ENCODE results near the gene OXNAD1. TPM values are rescaled to one million over a fixed set of nuclear protein-coding genes. Genes with fewer than 3 reads are reported as not detected.

OXNAD1 gene
- total RNA-seq, 3 donors from 2014 or later = 21.5 to 35.2 (median 28.4) TPM

GRCh38 chr3:16258177-16258576 is 6.8 kb upstream of the OXNAD1 start:
- no peak for TF ChIP-seq CTCF (IDR thresholded peaks at IDR 0.05)
- DNase-seq = no peak
- intact Hi-C loops (cut with DNase I, micrococcal nuclease) = no loop called here

GRCh38 chr3:16258866-16259265 is 6.1 kb upstream of the OXNAD1 start:
- intact Hi-C loops (cut with DNase I, micrococcal nuclease) = no loop called here
- H3K36me3 ChIP-seq (ENCODE audit: low read depth) = no peaks in the 10 kb centered on the region
- H3K4me3 ChIP-seq = no peak overlapping the region

More at GRCh38 chr3:16258177-16258576, 6.8 kb upstream of the OXNAD1 start:
- H3K4me1 ChIP-seq (ENCODE audit: low read depth) = peaks cover under 1% of the 10 kb centered on the region
- no peaks in the 10 kb centered on the region for H3K9me3 ChIP-seq
- H3K36me3 ChIP-seq (ENCODE audit: low read depth) = no peaks in the 10 kb centered on the region
- ATAC-seq = no peak
- H3K4me3 ChIP-seq = no peak overlapping the region

DNA sequence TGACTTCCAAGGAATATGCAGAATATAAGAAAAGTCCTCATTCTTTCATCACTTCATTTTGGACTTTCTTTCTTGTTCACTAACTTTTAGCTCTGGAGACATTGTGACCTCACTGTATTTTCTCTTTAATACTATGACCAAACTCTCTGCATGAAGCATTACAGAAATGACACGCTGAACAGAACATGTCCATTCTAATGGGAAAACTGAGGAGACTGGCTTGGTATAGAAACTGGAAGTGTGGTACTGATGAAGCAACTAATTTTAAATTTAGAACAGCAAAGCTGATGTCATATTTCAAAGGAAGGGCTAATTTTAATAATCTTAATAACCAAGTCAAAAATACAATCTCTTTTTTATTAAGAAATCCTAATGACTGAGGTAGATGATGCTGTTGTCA is 5.0 kb upstream of the OXNAD1 start:
- Histone ChIP-seq H3K4me3 (no peak overlapping the region), H3K9me3 (no peaks in the 10 kb centered on the region), H3K4me1 (ENCODE audit: low read depth) (peaks cover 8% of the 10 kb centered on the region), H3K36me3 (ENCODE audit: low read depth) (no peaks in the 10 kb centered on the region)
- ATAC-seq = no peak
- DNase-seq = no peak
- no peak for TF ChIP-seq CTCF (IDR thresholded peaks at IDR 0.05)
- intact Hi-C loops (cut with DNase I, micrococcal nuclease) = no loop called here

More at GRCh38 chr3:16258866-16259265, 6.1 kb upstream of the OXNAD1 start:
- Histone ChIP-seq H3K9me3 (no peaks in the 10 kb centered on the region), H3K4me1 (ENCODE audit: low read depth) (peaks cover 6% of the 10 kb centered on the region)
- DNase-seq (no peak), ATAC-seq (no peak)
- TF ChIP-seq CTCF (IDR thresholded peaks at IDR 0.05) = no peak

DNA sequence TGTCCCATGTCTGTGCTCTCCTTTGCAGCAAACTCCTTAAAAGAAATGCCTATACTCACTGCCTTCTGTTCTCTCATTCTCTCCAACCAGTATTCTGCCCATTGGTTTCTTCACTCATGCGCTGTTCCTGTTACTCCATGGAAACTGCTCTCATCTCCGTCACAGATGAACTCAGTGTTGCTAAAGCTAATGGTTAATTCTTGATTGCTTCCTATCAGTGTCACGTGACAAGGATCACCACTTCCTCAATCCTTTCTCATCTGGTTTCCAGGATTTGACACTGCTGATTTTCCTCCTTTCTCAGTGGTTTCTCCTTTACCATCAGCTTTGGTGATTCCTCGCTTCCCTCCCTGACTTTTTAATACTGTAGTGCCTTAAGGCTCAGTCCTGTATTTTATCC is 2.8 kb upstream of the OXNAD1 start:
- no peak for TF ChIP-seq CTCF (IDR thresholded peaks at IDR 0.05)
- Histone ChIP-seq H3K4me1 (ENCODE audit: low read depth) (peaks cover 19% of the 10 kb centered on the region), H3K4me3 (no peak overlapping the region), H3K9me3 (no peaks in the 10 kb centered on the region), H3K36me3 (ENCODE audit: low read depth) (no peaks in the 10 kb centered on the region)
- no peak for ATAC-seq
- DNase-seq = no peak
- intact Hi-C loops (cut with DNase I, micrococcal nuclease) = no loop called here

- ATAC-seq = no peak
- TF ChIP-seq CTCF (IDR thresholded peaks at IDR 0.05) = no peak
- DNase-seq = no peak
- Histone ChIP-seq H3K4me3 (peak overlapping the region; percentile 67), H3K9me3 (no peaks in the 10 kb centered on the region), H3K4me1 (ENCODE audit: low read depth) (peaks cover 21% of the 10 kb centered on the region), H3K36me3 (ENCODE audit: low read depth) (no peaks in the 10 kb centered on the region)
- intact Hi-C loops (cut with DNase I, micrococcal nuclease) = no loop called here
Measured at GRCh38 chr3:16264174-16264707, 771 bp upstream of the OXNAD1 start.

DNA sequence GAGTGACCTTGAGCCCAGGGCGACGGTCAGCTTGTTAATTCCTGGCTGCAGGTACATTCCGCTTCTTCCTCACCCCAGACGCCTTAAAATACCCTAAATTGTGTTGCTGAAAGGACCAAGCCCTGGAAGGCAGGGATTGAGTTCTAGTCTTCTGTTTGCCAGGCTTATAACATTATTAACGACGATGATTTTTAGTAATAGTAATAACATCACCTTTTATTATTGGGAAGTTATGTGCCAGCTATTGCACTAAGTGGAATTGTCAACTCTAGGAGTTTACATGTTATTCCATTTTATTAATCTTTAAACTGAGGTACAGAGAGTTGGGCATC is 409 bp downstream of the OXNAD1 start:
- no peak for DNase-seq
- intact Hi-C loops (cut with DNase I, micrococcal nuclease) = no loop called here
- Histone ChIP-seq H3K9me3 (no peaks in the 10 kb centered on the region), H3K4me3 (peak overlapping the region; percentile 67), H3K36me3 (ENCODE audit: low read depth) (no peaks in the 10 kb centered on the region), H3K4me1 (ENCODE audit: low read depth) (peaks cover 21% of the 10 kb centered on the region)
- TF ChIP-seq CTCF (IDR thresholded peaks at IDR 0.05) = no peak
- no peak for ATAC-seq

Measured in mucosa of descending colon (tissue), 3 donors.